Stimulated activated CD4-positive, alpha-beta T cell treated with anti-CD3 and anti-CD28 coated beads, Interleukin-15, amount 100 ng/mL, for 1 hour (primary cell): Measurements from ENCODE around the gene CLDN16.

Experiments
- DNase-seq, 2 donors: peaks; one replicate each; pipeline ENCODE4 v3.0.0-alpha.2; 2020; ENCODE audit warnings: low read depth in 1 of 2, low spot score in 1 of 2

The CLDN16 gene

DNA sequence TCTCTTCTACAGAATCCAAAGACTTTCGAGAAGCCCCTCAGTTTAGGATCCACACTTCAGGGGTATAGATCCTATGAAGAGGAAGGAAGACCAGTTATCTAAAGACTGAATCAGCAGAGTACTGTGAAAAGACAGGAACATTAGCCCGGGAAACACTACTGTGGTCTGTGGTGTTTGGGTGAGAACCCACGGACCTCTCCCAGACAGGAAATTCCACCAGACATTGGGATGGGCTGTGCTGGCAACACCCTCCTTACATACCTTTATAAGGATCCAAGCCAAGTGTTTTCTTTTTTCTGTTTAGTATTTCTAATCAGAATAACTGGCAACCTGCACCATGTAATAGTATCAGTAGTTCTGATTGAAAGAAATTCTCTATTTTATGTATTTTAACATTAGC is 47.7 kb downstream of the CLDN16 start:
- no peak for DNase-seq

DNA sequence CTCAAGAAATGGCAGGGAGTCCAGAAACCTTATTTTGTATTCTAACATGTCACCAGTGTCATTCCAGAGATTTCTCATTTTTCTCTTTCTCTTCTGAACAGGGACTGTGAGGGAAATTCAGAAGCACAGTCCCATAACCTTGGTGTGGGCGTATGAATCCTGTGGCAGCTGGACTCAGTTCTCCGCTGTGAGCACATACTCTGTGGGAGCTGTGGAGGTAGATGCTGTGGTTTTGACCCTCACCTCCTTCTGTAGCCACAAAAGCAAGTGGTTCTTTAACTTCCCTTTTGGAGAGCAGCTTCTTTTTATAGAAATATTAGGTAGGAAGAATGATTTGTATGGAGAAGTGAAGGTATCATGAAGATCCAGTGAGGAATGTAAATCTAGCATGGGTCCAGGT is 48.4 kb downstream of the CLDN16 start:
- DNase-seq, result no peak

DNA sequence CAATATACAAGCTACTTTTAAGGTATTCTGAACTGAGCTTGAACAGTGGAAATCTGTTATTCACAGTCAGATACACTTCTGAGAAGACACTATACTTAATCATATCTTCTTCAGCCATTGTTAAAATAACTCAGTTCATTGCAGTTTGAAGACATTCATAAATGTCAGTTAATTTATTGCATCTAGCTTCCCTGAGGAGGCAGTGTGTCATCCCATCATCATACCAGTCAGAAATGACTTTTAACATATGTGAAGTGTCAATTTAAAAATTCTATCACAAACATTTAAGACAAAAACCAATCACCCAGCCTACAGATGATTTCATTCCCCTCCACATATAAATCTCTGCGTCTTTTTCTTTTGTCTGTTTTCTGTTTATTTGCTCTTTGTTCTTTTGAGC is 54.3 kb downstream of the CLDN16 start:
- DNase-seq, result no peak

DNA sequence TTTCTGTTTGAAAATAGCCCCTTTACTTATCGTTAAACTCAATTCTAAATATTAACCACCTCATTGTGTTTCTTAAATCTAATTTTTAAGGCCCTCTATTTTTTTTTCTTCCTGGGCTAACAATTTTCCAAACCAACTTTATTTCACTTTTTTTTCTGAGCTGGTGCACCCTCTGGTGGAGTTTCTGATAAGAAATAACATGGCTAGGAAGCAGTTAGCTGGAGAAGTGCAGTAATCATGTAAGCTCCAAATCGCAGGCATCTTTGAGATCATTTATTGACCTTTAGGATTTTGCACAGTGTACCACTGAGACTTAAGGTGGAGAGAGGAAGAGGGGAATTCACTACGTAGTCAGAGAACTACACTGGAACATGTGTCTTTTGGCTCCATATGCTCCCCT is 55.3 kb downstream of the CLDN16 start:
- DNase-seq, result no peak

DNA sequence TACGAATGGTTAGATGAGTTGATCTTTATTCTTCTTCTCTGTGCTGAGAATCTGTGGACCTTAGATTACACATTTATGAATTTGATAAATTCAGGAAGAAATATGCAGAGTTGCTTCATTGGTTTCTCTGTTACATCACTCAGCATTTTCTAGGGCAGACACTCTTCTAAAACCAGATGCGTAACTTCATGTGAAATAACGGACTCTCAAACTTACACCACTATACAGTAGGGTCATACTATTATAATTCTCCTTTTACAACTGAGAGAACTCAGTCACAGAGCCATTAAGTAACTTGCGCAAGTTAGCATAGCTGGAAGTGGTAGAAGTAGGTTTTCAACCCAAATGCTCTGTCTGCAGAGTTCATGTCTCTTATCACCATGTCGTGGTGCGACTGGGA is 56.0 kb downstream of the CLDN16 start:
- no peak for DNase-seq

DNA sequence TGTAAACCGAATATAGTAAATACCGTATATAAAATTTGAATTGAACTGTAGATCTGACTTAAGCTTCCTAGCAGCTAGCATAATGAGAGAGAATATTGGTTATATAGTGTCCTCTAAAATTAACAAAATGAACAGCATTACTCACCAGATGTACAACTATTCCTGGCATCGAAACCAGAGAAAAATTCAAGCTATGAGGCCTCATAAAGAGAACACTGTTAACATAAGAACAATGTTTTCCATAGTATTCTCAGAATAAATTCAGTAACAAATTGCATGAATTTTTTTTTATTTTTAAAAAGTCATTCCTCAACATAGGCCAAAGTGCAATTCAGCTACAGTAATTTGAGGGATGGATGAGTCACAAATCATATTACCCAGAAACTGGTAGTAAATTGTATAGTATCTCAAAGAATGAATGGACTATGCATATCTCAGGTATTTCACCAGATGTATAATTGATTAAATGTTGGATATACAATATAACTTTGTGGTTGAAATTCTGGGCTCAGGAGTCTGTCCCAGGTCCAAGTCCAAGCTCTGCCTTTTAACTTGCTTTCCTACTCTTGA is 56.7 kb downstream of the CLDN16 start:
- no peak for DNase-seq

DNA sequence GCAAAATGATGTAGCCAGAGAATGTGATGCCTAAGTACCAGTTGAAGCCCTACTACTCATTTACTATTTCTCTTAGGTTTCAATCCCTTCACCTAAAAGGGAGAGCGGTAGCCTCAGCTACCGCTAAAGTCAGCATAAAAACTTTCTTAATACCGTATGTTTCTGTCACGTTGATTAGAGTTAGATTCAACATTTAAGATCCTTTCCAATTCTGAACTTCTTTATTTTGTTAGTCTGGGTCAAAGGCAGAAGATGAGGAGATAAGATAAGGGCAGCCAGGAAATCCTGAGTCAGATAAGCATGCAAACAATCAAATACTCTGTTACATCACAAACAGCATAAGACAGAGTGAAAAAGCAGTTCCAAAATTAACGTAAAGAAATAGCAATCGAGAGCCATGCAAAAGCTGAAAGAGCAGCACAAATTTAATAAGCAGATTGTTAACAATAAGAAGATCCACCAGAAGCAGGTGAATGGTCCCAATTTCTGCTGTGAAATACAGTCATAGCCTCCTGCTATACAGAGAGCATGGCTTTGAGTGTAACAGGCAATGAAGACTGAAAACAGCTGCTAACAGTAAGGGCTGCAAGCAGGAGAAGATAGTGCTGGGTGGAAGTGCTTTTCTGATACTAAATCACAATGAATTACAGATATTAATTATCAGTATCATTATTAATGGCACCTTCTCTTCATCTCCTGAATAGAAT is 58.8 kb downstream of the CLDN16 start:
- DNase-seq, result no peak

DNA sequence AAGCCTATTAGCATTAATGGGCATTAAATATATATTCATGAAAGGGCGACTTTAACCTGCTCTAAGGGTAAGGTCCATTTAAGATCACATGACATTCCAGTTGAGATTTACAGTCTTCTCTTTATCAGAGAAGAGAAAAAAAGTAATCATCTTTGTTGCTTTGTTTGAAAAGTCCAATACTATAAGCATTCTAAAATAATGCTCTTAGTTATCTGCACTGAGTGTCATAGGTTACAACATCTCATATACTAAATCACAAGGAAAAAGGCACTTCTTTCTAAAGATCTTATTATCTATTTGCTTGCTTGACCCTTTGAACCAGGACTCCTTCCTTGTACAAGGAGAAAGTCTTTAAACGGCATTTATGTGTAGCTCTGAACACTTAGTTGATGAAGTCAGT is 60.3 kb downstream of the CLDN16 start:
- DNase-seq, result no peak

DNA sequence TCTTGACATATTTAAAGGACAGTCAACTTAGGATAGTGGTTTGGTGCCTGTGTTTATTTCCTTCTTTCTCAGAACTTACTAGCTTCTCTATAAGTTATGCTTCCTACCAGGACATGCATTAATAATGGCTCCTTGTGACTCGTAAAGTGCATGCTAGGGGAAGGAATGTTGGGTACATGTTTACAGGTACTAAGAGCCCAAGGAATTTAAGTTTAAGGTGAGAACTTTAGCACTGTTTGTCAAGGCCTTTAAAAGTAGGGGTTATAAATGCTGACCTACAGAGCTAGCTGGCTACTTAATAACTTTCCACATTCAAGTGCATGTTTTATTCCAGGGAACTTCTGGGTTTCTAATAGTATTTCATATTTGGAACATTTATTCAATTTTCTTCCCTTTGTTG is 61.8 kb downstream of the CLDN16 start, which contains the start of gene TMEM207:
TMEM207 (minus strand) TSS at position 101 of the 400 bp plus-strand sequence; CDS start at position 9, 92 bp downstream.
- DNase-seq, result no peak

DNA sequence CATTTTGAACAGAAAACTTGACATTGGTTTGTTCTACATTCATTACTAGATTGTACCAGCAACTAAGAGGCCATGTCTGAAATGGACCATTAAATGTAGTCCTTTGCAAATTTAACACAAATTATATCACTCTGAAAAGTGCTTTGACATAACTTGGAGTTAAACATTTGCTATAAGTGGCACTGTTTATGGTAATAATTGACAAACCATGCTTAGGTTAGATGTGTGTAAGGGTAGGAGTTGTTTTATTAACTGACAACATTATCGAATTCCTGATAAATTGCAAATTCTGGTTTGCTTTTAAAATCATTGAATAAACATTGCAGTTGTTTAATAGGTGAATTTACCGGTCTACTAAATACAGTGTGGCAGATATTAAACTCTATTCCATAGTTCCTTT is 67.9 kb downstream of the CLDN16 start:
- DNase-seq, result no peak

DNA sequence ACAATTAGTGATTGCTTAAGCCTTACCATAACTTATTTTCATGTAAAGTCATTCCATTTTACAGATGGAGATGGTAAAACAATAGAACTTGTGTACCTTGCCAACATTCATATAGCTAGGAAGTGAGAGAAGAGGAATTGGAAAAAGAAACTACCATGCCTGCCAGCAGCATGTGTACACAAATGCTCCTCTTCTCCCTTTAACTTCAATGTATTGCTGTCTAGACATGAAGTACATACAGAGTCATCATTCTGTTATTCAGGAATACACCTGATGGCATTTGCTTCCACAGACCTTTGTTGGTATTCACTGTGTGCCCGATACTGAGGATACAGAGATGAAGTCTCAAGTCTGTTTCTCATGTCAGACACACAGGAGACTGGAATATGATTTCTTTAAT is 68.8 kb downstream of the CLDN16 start:
- DNase-seq, result no peak

DNA sequence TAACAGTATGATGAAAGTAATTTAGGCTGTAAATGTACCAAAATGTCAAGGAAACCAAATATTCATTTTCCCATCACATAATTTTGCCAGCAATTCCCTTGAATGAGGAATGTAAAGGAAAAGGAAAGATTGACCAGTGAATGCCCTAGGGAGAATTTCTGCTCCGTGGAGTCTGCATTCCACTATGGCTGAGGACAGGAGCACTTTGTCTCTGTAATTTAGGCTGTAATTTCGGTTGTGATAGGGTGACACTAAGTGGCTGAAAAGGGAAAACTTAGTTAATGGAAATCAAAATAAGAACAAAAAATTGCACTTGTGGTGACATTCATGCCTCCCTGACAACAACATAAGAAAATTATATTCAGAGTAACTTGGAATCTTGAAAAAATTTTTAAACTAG is 70.1 kb downstream of the CLDN16 start:
- DNase-seq, result no peak
